ENCODE data around the gene GHR.

GRCh38 chr5:42422656-42423280 is 471 bp upstream of the GHR start:
- TF ChIP-seq CTCF (IDR thresholded peaks at IDR 0.05; ENCODE audit: insufficient read depth, low read length) (no peak), POLR2AphosphoS5 (IDR thresholded peaks at IDR 0.05; ENCODE audit: low read depth) (no peak)

Measured in HL-60 (cell line).